ENCODE data around the gene ACSL3.
"Not testable (repeated sequence)": the region's sequence is repeated elsewhere in the genome, so short reads cannot be mapped to it uniquely, and the experiment has no call there.

The ACSL3 gene

DNA sequence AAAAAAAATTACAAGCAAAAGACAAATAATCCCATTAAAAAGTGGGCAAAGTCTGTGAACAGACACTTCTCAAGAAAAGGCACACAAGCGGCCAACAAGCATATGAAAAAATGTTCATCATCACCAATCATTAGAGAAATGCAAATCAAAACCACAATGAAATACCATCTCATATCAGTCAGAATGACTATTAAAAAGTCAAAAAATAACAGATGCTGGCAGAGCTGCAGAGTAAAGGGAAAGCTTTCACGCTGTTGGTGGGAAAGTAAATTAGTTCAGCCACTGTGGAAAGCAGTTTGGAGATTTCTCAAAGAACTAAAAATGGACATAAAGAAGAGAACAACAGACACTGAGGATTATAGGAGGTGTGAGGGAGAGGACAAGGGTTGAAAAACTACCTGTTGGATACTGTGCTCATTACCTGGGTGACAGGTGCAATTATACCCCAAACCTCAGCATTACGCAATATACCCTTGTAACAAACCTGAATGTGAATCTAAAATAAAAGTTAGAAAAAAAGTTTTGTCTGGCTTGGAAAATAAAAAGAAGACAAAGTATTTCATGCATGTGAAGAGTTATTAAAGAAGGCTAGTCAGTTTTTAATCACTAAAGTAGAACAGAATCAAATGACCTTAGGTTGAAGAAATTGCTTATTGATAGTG, 8.7 kb upstream of the ACSL3 start:
- DNase-seq (ENCODE audit: low spot score): no peak

GRCh38 chr2:222854773-222855700, 5.8 kb upstream of the ACSL3 start:
- DNase-seq (ENCODE audit: low spot score): no peak

- no peak for DNase-seq (ENCODE audit: low spot score)
These were observed 837 bp upstream of the ACSL3 start for GRCh38 chr2:222859786-222860612.

GRCh38 chr2:222861411-222862105, 722 bp downstream of the ACSL3 start:
- no peak for DNase-seq (ENCODE audit: low spot score)

GRCh38 chr2:222862106-222862908, 1.5 kb downstream of the ACSL3 start:
- no peak for DNase-seq (ENCODE audit: low spot score)

- no peak for DNase-seq (ENCODE audit: low spot score)
These were observed 2.2 kb downstream of the ACSL3 start for GRCh38 chr2:222862909-222863544.

- no peak for DNase-seq (ENCODE audit: low spot score)
These were observed 3.5 kb downstream of the ACSL3 start for GRCh38 chr2:222864296-222864695.

DNA sequence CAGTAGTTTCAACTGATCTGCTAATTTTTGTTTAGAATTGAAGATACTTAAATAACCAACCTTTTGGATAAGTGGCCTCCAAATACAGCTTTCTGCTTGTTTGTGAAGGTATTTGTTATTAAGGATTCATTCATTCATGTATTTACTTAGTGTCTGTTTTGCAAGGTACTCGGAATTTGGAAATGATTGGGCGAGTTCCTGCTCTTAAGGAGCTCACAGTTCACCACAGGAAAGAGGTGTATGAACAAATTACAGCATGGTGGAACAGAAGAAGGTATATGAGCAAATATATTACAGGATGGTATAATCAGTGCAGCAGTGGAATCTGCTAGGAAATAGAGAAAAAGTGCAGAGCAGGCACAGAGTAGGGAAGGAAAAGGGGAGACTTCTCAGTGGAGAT, 4.5 kb downstream of the ACSL3 start:
- DNase-seq (ENCODE audit: low spot score): no peak

DNA sequence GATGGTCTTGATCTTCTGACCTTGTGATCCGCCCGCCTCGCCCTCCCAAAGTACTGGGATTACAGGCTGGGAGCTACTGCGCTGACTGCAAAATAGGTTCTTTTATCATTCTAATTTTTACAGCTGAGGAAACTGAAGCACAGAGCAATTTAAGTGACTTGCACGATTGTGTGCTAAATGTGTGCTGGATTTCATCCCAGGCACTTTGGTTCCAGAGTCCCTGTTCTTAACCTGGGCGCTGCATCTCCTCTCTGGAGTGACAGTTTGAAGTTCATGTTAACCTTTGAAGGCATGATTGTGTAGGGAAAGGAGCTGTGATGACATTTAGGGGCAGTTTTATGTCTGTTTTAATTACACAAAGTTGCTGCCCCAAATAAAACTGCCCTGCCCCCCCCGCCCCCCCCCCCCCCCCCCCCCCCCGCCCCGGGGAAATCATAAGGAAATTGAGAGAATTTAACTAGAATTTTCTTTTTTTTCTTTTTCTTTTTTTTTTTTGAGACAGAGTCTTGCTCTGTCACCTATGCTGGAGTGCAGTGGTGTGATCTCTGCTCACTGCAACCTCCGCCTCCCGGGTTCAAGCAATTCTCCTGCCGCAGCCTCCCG, 5.6 kb downstream of the ACSL3 start:
- DNase-seq (ENCODE audit: low spot score): no peak

GRCh38 chr2:222868560-222869251, 7.9 kb downstream of the ACSL3 start:
- not testable (repeated sequence) for DNase-seq (ENCODE audit: low spot score)

DNA sequence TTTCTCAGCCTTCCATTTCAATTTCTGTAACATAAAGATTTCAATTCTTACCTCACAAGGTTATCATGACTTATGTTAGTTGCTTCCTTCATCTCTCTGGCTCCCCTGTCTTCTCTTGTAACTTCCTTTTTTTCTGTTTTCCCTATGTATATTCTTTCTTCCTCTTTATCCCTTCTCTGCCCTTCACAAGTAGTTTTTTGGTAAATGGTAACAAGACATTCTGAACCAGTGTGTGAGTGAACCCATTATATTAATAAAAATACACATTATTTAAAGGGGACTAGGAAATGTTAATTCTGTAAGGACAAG, 8.4 kb downstream of the ACSL3 start:
- no peak for DNase-seq (ENCODE audit: low spot score)

- no peak for DNase-seq (ENCODE audit: low spot score)
These were observed 10.5 kb downstream of the ACSL3 start for GRCh38 chr2:222871291-222871690.

DNA sequence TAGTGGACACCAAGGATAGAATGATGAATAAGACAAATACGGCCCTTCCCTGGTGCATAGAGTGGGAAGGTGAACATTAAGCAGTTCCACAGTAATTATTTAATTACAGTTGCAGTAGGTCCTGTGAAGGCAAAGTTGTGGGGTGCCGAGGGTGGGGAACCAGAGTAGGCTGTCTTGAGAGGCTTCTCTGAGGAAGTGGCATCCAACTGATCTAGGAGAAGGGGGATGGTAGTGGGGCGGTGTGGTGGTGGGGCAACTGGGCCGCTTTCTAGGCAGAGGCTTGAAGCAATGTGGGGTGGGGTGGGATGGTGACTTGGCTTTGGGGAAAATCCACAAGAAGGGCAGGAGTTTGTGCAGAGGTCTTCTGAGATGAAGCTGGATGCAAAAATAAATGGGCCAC, 11.7 kb downstream of the ACSL3 start:
- no peak for DNase-seq (ENCODE audit: low spot score)

DNA sequence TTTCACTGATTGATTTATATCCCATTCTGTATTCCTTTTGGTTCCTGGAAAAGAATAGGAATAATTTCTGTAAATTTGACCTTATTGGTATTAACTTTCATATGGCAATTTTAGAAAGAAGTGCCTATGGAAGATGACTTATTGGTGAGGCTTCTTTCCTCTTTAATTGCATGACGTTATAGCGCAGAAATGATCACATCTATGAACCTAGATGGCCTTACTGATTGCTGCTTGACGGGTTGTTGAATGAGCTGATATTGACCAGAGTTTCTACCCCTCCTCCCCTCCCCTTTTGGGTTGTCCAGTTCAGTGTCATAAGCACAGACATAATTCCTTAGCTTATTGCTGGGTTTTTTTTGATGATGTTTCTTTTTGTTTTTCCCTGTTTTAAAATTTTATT, 14.6 kb downstream of the ACSL3 start:
- no peak for DNase-seq (ENCODE audit: low spot score)

DNA sequence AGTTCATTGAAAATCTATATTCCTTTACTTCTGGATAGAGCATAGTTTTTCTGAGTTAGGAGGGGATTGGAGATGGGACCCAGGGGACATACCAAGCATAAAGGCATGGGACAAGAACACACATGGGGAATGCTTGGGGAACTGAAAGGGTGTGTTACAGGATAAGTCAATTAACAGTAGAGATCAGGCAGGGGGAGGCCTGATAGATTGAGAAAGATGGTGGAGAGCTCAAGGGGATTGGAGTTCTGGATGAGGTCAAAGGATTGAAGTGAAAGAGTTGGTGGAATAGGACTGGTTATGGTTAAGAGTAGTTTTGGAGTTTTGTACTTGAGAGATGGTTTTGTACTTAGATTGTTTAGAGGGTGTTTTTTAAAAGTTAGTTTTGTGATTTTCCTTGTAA, 16.1 kb downstream of the ACSL3 start:
- DNase-seq (ENCODE audit: low spot score): no peak

- no peak for DNase-seq (ENCODE audit: low spot score)
These were observed 16.9 kb downstream of the ACSL3 start for GRCh38 chr2:222877556-222878300.

DNA sequence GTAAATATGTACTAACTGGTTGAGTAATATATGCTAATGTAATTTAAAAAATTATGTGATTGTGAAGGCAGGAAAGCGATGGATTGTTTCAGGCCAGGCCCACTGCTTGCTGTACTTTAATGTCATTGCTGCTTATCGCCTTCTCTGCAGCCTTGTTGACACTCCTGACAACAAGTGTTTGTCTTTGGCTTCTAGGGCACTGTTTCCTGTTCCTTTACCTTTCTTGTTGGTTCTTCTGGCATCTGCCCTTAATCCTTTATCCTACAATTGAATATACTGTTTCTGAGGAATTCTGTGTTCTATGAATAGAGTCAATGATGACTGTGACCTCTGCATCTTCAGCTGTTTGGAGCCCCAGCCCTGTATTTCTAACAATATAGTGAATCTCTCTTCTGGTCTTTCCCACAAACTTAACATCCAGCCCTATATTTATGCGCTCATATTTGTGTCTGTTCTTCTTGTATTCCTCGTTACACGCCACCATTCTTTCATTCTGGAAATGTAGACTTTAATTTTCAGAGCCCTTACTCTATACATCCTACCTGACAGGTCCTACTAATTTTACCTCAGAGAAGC, 17.6 kb downstream of the ACSL3 start:
- no peak for DNase-seq (ENCODE audit: low spot score)

DNA sequence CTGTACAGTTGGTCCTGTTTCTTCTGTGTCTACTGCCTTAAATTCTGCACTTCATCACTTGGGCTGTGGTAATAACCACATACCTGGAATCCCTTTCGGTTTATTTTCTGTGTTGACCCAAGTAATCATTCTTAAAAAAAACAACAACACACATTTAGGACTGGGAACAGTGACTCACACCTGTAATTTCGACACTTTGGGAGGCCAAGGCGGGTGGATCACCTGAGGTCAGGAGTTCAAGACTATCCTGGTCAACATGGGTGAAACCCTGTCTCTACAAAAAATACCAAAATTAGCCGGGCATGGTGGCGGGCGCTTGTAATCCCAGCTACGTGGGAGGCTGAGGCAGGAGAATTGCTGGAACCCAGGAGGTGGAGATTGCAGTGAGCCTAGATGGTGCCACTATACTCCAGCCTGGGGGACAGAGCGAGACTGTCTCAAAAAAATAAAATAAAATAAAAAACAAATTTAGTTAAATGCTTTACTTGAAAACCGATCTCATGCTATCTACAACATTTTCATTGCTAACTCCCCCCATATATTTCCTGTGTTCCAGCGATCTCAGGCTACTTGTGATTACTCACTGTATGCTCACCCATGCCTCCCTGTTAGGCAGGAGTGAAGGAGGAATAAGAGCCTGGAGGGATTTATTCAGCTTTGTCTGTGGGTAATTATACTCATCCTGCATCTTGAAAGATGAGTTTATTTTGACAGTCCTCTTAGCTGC, 18.2 kb downstream of the ACSL3 start:
- DNase-seq (ENCODE audit: low spot score): no peak

Measured in left forelimb (tissue), 1 donor.